GM18507 (cell line): ENCODE data around the gene SGSM2.

Experiments
- DNase-seq: peaks from one replicate; pipeline ENCODE4 v3.0.0; 2011; ENCODE audit warnings: low read depth; ENCODE audit not compliant: insufficient read length; ENCODE audit errors: extremely low spot score
- FAIRE-seq: peaks from 2 replicates; lab custom pipeline; 2011; peaks lifted over from hg19 to GRCh38; lab: Jason Lieb, UNC

SGSM2 gene

GRCh38 chr17:2365132-2365531 is 27.8 kb downstream of the SGSM2 start:
- DNase-seq (no peak), FAIRE-seq (no peak)

DNA sequence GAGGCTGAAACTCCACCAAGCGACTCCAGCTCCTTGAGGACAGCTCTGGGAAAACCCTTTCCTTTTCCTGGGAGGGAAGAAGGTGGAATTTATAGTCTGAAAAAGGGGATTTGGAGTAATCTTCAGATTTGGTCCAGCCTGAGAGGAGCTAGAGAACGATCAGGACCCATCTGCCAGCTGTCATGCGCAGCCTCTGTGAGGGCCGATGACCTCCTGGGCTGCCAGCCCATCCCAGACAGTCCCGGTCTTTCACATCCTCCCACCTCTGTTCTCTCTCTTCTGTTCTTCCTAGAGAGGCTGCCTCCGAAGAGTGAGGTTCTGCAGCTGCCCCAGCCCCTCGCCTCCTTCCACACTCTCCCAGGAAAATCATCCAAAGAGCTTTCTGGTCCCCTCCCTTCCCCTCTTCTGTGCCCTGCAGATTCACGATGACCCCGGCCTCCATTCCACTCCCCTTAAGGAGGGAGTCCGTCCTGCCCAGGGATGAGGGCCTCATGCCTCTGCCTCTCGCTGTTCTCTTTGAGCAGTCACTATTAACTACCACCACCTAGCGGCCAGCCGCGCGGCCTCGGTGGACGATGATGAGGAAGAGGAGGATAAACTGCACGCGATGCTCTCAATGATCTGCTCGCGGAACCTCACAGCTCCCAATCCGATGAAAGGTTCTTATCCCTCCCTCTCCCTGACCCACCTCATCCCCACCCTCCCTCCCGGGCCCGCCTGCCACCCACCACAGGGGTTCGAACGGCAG is 29.6 kb downstream of the SGSM2 start:
- FAIRE-seq: no peak
- no peak for DNase-seq

- FAIRE-seq (no peak), DNase-seq (no peak)
Observed at GRCh38 chr17:2368359-2368758, 31.1 kb downstream of the SGSM2 start.

DNA sequence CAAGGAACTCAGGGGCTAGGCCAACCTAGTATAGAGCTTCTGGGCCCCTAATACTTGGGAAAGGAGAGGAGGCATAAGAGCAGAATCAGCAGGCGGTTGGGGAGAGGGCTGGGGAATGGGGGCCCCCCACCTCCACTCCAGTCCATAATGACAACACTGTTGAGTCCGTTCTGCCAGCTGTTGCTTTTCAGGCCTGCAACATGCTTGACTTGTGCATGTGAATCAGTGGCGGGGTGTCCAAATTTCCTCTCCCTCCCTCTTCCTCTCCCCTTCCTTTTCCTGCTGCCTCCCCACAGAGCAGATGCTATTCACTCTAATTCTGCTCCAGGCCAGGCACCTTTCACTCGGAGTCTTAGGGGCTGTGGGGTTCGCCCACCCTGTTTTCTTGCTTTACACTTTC is 31.7 kb downstream of the SGSM2 start:
- FAIRE-seq (no peak), DNase-seq (no peak)

DNA sequence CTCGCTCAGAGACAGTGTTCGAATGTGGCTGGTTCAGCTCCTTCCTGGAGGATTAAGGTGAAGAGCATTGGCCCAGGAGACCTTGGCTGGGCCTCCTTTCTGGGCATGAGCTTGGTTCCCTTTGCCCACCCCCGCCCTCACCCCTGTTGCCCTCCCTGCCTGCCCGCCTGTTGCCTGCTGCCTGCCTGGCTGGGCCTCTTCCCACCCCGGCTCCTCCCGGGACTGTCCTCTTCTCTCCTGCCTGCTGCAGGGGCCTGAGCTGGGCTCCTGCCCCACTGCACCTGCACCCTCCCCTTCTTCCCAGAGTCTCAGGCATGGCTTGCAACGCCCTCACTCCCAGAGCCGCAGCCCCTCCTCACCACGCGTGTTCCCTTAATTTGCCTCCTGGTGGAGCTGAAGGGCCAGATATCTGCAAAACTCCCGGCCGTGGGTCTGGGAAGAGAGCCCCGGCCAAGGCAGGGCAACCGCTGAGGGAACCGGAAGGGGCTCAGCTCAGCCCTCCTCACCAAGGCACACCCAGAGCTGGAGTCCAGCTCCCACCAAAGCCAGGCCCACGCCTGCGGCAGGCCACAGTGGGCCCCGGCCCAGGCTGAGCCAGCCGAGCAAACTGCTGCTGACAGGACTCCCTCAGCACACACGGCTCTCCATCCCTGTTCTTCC is 32.4 kb downstream of the SGSM2 start:
- DNase-seq (no peak), FAIRE-seq (no peak)

GRCh38 chr17:2370211-2370589 is 32.9 kb downstream of the SGSM2 start:
- DNase-seq: no peak
- no peak for FAIRE-seq

DNA sequence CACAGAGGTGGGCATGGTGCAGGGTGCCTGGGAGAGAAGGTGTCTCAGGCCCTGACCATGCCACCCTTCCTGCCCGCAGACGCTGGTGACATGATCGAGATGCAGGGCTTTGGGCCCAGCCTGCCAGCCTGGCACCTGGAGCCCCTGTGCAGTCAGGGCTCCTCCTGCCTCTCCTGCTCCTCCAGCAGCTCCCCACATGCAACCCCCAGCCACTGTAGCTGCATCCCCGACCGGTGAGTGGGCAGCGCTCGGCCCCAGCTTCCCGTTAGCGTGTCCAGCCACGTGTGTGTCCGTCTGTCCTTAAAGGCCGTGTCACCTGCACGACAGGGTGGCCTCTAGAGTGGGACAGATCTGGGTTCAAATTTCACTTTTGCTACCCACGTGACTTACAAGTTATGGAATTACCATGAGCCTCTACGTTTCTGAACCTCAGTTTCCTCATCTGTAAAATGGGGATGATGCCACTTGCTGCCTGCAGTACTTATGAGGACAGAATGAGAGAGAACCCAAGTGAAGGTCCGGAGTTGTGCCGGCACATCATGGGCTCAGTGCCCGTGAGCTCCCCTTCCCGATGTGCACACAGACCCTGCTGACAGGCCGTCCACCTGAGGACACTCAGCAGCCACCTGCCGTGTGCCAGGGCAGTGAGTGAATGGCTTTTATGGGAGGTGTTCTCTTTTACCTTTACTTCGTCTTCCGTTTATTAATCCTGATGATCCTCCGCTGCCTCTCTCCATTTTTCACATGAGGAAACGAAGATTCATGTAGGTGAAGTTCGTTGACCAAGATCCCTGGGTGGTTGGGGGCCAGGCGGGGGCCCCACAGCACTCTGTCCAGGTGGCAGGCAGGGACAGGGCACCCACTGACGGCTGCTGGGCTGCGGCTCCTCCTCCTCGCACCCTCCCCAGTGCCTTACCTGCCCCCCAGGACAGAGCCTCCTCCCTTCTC is 34.2 kb downstream of the SGSM2 start:
- no peak for DNase-seq
- no peak for FAIRE-seq

DNA sequence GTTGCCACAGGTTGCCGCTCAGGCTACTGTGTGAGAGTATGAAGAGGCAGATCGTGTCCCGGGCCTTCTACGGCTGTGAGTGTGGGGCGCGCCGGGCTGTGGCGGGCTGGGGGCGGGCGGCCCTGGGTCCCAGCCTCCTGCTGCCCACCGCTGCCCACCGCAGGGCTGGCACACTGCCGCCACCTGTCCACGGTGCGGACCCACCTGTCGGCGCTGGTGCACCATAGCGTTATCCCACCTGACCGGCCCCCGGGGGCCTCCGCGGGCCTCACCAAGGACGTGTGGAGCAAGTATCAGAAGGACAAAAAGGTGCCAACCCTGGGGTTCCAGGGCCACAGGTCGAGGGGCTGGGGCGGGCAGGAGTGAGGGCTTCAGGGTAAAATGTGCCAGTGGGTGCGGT is 34.9 kb downstream of the SGSM2 start:
- FAIRE-seq (no peak), DNase-seq (no peak)

DNA sequence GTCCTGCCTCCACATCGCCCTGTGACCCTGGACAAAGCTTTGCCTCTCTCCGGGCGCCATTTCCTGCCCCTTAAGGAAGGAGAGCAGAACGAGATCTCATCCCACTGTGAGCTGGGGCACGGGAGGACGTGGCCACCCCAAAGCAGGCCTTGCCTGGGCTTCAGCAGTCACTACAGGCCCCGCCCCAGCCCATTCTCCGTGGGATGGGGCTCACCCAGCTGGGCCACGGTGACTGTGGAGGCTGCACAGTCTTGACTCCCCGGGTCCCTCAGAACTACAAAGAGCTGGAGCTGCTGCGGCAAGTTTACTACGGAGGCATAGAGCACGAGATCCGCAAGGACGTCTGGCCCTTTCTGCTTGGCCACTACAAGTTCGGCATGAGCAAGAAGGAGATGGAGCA is 35.4 kb downstream of the SGSM2 start:
- FAIRE-seq (no peak), DNase-seq (no peak)

GRCh38 chr17:2373179-2373578 is 35.9 kb downstream of the SGSM2 start:
- DNase-seq: no peak
- FAIRE-seq: no peak

DNA sequence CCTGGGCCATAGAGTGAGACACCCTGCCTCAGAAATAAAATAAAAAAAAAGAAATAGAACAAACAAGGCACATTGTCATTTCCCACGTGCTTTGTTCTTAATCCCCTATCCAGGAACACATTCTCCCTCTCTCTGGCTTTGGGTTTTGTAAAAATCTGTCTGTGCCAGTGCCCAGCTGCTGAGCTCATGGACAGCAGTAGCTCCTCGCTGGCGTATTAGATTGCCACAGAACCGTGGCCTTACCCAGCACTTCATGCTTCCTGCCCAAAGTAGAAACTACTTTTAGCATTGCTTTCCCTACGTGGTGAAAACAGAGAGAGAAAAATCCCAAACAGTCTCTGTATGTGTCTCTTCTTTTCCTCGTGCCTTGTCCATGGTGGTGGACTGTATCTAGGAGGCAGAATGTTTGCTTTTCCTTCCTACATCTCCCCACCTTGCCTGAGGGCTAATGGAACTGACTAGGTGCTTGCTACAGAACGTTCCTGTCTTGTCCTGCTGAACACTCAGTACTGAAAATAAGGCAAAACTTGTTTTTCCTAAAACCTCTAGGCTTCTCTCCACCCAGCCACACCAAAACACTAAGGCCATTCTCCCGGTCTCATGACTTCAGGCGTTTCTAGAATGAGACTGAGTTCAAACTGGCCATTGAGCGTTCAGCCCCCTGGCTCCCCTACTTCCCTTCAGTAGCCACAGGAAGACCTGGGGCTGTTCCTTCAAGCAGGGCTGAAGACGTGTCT is 37.4 kb downstream of the SGSM2 start:
- DNase-seq (no peak), FAIRE-seq (no peak)

DNA sequence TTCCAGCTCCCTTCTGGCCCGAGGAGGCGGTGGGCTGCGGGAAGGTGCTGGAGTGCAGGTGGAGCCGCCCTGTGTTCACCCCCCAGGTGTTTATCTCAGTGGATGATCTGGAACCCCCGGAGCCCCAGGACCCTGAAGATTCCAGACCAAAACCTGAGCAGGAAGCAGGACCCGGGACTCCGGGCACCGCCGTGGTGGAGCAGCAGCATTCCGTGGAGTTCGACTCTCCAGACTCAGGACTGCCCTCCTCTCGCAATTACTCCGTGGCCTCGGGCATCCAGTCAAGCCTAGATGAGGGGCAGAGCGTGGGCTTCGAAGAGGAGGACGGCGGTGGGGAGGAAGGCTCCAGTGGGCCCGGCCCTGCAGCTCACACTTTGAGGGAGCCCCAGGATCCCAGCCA is 38.1 kb downstream of the SGSM2 start:
- no peak for FAIRE-seq
- DNase-seq: no peak

DNA sequence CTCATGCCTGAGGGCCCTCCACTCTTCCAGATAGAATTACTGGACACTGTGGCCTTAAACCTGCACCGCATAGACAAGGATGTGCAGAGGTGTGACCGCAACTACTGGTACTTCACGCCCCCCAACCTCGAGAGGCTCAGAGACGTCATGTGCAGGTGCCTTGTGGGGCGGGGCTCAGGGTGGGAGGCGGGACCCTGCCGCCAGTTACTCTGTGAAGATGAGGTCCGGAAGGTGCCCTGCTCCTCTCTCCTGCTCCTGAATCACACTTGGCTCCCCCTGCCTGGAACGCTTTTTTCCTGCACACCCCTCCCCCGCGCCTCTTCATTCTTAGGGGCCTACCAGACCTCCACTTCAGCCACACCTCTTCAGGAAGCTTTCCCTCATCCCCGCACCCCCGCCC is 38.8 kb downstream of the SGSM2 start:
- DNase-seq: no peak
- FAIRE-seq: no peak

DNA sequence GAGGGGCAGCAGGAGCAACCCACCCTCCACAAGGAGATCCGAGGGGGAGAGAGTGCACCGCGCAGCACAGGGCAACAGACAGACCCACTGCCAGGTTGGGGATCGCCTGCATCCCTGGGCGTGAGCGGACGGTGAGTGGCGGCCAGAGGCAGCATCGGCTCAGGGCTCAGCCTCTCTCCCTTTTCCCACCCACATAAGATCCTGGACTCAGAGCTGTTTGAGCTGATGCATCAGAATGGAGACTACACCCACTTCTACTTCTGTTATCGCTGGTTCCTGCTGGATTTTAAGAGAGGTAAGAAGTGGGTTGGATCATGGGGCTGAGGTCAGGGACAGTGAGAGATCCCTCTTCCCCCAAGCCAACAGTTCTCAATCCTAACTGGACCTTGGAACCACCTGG is 40.4 kb downstream of the SGSM2 start:
- FAIRE-seq (no peak), DNase-seq (no peak)

- no peak for FAIRE-seq
Observed at GRCh38 chr17:2378905-2379304, 41.6 kb downstream of the SGSM2 start.

DNA sequence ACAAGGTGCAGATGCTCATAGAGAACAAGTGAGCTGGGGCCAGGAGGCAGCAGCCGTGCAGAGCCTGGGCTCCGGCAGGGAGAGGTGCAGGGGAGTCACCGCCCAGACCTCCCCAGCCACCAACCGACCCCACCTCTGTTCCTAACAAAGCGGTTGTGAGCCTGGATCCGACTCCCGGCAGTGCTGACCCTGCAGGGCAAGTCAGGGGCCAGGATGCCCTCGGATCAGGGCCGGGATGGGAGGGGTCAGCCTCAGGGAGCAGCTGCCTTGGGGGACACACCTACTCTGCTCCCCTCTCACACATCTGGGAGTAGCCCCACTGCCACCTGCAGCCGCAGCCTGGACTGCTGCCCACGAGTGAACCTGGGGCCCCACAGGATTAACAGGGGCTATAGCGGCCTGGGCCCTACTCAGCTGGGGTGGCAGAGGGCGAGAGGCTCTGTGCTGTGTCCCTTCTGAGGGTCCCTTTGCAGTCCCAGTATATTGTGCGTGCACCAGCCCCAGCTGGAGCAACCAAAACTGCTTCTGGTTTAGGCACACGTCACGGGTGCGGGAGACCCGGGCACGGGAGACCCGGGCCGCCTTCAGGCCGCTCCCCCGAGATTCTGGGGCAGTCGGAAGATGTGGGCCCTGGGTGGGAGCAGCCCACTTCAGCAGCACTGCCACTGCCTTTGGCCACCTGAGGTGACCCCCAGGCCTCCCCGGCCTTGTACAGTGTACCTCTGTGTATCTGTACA is 42.4 kb downstream of the SGSM2 start:
- DNase-seq (no peak), FAIRE-seq (no peak)

More at GRCh38 chr17:2378905-2379304, 41.6 kb downstream of the SGSM2 start:
- no peak for DNase-seq

DNA sequence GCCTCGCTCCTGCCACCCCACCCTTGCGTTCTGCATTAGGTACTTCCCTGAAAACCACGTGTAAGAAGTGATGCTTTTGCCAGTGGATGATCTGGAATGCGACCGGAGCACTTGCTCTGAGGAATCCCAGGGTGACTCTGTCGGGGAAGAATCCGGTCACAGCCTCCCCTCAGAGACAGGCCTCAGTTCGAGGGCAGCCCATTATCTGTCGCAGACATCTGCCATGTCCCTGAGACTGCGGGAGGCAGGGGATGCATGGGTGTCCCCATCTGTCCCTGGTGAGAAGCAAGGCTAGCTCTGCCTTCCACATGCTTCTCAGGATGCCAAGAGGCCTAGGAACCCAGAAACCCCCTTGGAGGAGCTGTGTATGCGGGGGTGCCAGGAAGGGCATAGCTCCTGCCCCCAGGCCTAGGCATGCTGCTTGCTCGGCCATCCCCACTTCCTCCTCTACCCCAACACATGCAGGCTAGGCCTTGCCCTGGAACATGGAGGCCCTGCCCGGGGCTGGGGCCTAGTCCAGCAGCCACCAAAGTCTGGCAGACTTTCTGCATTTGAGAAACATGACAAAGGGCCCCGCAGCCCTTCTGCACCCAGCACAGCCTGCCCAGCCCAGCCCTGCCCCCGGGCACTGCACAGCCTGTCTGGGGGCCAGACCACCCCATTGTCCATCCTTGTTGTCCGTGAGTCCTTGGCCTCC is 43.1 kb downstream of the SGSM2 start:
- DNase-seq (no peak), FAIRE-seq (no peak)

- FAIRE-seq (no peak), DNase-seq (no peak)
Observed at GRCh38 chr17:2380950-2381649, 43.8 kb downstream of the SGSM2 start.
